Measurements from ENCODE around the gene CBLIF.

CBLIF gene

GRCh38 chr11:59846556-59846955, 1.3 kb upstream of the CBLIF start:
- TF ChIP-seq, protein P1, sequence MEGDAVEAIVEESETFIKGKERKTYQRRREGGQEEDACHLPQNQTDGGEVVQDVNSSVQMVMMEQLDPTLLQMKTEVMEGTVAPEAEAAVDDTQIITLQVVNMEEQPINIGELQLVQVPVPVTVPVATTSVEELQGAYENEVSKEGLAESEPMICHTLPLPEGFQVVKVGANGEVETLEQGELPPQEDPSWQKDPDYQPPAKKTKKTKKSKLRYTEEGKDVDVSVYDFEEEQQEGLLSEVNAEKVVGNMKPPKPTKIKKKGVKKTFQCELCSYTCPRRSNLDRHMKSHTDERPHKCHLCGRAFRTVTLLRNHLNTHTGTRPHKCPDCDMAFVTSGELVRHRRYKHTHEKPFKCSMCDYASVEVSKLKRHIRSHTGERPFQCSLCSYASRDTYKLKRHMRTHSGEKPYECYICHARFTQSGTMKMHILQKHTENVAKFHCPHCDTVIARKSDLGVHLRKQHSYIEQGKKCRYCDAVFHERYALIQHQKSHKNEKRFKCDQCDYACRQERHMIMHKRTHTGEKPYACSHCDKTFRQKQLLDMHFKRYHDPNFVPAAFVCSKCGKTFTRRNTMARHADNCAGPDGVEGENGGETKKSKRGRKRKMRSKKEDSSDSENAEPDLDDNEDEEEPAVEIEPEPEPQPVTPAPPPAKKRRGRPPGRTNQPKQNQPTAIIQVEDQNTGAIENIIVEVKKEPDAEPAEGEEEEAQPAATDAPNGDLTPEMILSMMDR (IDR thresholded peaks at IDR 0.05) = no peak
- H3K4me3 ChIP-seq = no peak overlapping the region
- intact Hi-C loops (cut with DNase I; ENCODE audit: low total_unique reads) = no loop called here
- no peak for DNase-seq
- H3K36me3 ChIP-seq = no peaks in the 10 kb centered on the region
- no peaks in the 10 kb centered on the region for H3K27me3 ChIP-seq
- no peak overlapping the region for H3K27ac ChIP-seq
- H3K9me3 ChIP-seq = no peaks in the 10 kb centered on the region
- H3K4me1 ChIP-seq = no peaks in the 10 kb centered on the region

GRCh38 chr11:59842316-59842715, 3.0 kb downstream of the CBLIF start:
- Histone ChIP-seq H3K27ac (no peak overlapping the region), H3K27me3 (no peaks in the 10 kb centered on the region), H3K36me3 (no peaks in the 10 kb centered on the region), H3K4me1 (no peaks in the 10 kb centered on the region), H3K9me3 (no peaks in the 10 kb centered on the region), H3K4me3 (no peak overlapping the region)
- DNase-seq = no peak
- intact Hi-C loops (cut with DNase I; ENCODE audit: low total_unique reads) = no loop called here
- TF ChIP-seq, protein P1 (IDR thresholded peaks at IDR 0.05) = no peak

DNA sequence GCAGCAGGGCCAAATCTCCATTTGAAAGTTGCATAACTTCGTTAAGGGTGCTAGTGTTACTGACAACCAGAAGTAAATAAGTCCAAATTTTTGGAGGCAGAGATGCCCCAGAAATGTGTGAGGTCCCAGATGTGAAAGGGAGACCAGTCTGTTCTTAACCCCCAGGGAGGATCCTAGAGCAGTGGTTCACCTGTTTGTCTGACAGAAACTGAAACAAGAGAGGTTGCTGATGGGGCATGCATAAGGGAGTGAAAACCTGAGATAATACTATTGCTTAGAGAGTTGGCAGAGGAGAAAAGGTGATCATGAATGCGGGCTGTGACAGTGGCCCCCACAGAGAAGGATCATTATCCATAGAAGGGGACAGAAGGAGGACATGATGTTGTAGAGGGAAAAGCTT, 3.8 kb downstream of the CBLIF start:
- no peak overlapping the region for H3K27ac ChIP-seq
- intact Hi-C loops (cut with DNase I; ENCODE audit: low total_unique reads) = no loop called here
- no peaks in the 10 kb centered on the region for H3K36me3 ChIP-seq
- H3K9me3 ChIP-seq = no peaks in the 10 kb centered on the region
- H3K4me3 ChIP-seq = no peak overlapping the region
- TF ChIP-seq, protein P1 (IDR thresholded peaks at IDR 0.05) = no peak
- DNase-seq = no peak
- no peaks in the 10 kb centered on the region for H3K4me1 ChIP-seq
- H3K27me3 ChIP-seq = no peaks in the 10 kb centered on the region

GRCh38 chr11:59839615-59840014, 5.7 kb downstream of the CBLIF start:
- Histone ChIP-seq H3K36me3 (no peaks in the 10 kb centered on the region), H3K4me3 (no peak overlapping the region), H3K27me3 (no peaks in the 10 kb centered on the region), H3K27ac (no peak overlapping the region), H3K4me1 (no peaks in the 10 kb centered on the region), H3K9me3 (no peaks in the 10 kb centered on the region)
- TF ChIP-seq, protein P1 (IDR thresholded peaks at IDR 0.05) = no peak
- intact Hi-C loops (cut with DNase I; ENCODE audit: low total_unique reads) = no loop called here
- DNase-seq = no peak

DNA sequence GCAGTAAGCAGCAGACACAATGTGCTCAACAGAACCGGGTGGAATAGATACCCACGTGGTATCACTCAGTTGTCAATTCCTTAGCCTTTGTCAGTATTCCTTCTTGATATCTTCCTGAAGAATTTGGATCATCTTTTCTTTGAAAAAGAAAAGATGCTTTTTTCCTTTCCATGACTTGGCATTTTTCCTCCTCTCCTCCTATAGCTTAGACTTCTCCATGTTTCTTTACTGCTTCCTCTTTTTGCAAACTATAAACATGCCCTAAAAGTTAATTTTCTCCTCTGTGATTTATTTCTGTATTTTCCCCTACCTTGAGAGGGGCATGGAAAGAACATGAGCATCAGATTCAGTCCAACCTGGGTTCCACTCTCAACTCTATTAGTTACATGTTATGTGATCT, 11.7 kb downstream of the CBLIF start:
- H3K36me3 ChIP-seq = no peaks in the 10 kb centered on the region
- H3K9me3 ChIP-seq = no peaks in the 10 kb centered on the region
- TF ChIP-seq, protein P1 (IDR thresholded peaks at IDR 0.05) = no peak
- H3K27me3 ChIP-seq = no peaks in the 10 kb centered on the region
- no peak overlapping the region for H3K27ac ChIP-seq
- intact Hi-C loops (cut with DNase I; ENCODE audit: low total_unique reads) = no loop called here
- no peak overlapping the region for H3K4me3 ChIP-seq
- DNase-seq = no peak
- H3K4me1 ChIP-seq = no peaks in the 10 kb centered on the region

GRCh38 chr11:59829358-59829757, 15.9 kb downstream of the CBLIF start:
- no peak for DNase-seq
- Histone ChIP-seq H3K27ac (no peak overlapping the region), H3K27me3 (no peaks in the 10 kb centered on the region), H3K4me3 (no peak overlapping the region), H3K36me3 (no peaks in the 10 kb centered on the region), H3K4me1 (no peaks in the 10 kb centered on the region), H3K9me3 (no peaks in the 10 kb centered on the region)
- TF ChIP-seq, protein P1 (IDR thresholded peaks at IDR 0.05) = no peak
- intact Hi-C loops (cut with DNase I; ENCODE audit: low total_unique reads) = no loop called here
